Activated CD4-positive, alpha-beta T cell treated with anti-CD3 and anti-CD28 coated beads, Interleukin-2, amount 50 U/mL, for 48 hours (primary cell): ENCODE measurements around the gene BRD8.
"Not testable (repeated sequence)": the region's sequence is repeated elsewhere in the genome, so short reads cannot be mapped to it uniquely, and the experiment has no call there.

Experiments used
- DNase-seq, 2 experiments: peaks; one replicate each; pipeline ENCODE4 v3.0.0-alpha.2; 2020

The BRD8 gene

DNA sequence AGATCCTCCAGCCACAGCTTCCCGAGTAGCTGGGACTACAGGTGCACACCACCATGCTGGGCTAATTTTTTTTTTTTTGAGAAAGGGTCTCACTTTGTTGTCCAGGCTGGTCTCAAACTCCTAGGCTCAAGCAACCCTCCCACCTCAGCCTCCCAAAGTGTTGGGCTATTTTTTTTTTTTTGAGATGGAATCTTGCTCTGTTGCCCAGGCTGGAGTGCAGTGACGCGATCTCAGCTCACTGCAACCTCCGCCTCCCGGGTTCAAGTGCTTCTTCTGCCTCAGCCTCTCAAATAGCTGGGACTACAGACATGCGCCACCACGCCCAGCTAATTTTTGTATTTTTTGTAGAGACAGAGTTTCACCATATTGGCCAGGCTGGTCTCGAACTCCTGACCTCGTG is 22.5 kb downstream of the BRD8 start:
- DNase-seq, result not testable (repeated sequence)

DNA sequence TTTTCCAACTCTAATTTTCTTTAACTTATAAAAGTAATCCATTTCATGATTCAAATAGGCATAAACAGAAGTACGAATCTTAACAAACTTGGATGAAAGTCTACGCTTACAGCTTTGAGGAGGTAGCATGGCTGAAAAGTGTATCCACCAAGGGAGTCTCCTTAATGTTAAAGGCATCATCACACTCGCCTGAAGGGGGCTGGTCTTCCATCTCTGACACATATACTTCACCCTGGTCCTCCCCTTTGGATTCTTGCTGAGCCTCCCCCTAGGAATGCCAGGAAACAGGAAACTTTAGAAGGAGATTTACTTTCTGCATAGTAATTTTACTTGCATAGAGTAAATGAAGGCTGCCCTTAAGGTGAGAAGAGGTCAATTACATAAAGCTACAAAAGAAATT is 28.9 kb downstream of the BRD8 start:
- DNase-seq, result no peak

DNA sequence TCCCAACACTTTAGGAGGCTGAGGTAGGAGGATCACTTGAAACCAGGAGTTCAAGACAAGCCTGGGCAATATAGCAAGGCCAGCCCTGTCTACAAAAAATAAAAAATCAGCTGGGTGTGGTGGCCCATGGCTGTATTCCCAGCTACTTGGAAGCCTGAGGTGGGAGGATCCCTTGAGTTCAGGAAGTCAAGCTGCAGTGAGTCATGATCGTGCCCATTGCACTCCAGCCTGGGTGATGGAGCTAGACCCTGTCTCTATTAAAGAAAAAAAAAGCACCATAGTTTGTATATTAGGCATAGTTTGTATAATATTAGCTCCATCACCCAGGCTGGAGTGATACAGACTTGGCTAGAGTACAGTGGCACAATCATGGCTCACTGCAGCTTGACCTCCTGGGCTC is 29.6 kb downstream of the BRD8 start:
- DNase-seq, result no peak

DNA sequence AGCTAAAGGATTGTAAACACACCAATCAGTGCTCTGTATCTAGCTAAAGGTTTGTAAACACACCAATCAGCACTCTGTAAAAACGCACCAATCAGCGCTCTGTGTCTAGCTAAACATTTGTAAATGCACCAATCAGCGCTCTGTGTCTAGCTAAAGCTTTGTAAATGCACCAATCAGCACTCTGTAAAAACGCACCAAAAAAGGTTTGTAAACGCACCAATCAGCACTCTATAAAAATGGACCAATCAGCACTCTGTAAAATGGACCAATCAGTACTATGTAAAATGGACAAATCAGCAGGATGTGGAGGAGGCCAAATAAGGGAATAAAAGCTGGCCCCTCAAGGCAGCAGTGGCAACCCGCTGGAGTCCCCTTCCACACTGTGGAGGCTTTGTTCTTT is 34.9 kb downstream of the BRD8 start:
- not testable (repeated sequence) for DNase-seq

- DNase-seq, result no peak
These were observed 36.7 kb downstream of the BRD8 start for GRCh38 chr5:138141734-138142133.

GRCh38 chr5:138140268-138140667 is 38.2 kb downstream of the BRD8 start:
- DNase-seq, result no peak

- no peak for DNase-seq
These were observed 38.7 kb downstream of the BRD8 start for GRCh38 chr5:138139781-138140090.

DNA sequence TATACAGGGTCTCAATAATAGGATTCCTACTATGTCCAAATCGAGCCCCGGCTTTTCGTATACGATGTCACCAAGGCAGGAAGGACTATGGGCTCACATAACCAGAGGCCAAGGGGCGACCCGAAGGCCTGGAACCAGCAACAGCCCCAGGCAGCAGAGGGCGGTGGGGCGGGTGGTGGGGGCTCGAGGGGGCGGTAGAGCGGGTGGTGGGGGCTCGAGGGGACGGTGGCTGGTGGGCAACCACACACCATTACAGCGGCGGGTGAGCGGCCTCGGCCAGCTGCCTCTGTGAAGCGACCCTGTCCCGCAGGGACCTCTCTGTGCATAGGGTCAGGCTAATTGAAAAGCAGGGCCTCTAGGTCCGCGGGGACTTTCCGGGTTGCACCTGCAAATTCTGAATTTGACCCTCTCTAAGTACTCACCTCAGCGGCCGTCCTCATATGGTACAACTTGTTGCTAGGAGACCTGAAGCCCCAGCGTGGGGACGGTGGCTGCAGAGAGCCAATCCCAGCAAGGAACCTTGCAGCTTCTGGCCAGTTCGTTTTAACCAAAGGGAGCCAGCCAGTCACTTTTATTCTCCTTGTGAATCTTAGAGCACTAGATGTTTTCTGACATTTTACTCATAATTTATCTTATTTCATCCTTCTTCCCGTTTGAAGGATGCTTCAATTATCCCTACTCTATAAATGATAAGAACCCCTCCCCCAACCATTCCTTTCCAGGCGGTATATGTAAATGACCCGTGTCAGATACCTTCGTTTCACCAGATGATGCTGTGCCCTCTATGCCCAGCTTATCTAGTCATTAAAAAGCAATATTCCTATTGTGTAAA is 39.3 kb downstream of the BRD8 start, which contains the start of gene NME5:
Gene NME5 (minus strand): TSS at position 480 of the 832 bp plus-strand sequence. CDS start 648 bp downstream, outside the sequence.
- peak in 1 of 2 experiments; percentile 7 for DNase-seq

GRCh38 chr5:138132543-138132942 is 45.9 kb downstream of the BRD8 start:
- DNase-seq, result no peak

- DNase-seq, result no peak
These were observed 49.1 kb downstream of the BRD8 start for GRCh38 chr5:138129347-138129746.

DNA sequence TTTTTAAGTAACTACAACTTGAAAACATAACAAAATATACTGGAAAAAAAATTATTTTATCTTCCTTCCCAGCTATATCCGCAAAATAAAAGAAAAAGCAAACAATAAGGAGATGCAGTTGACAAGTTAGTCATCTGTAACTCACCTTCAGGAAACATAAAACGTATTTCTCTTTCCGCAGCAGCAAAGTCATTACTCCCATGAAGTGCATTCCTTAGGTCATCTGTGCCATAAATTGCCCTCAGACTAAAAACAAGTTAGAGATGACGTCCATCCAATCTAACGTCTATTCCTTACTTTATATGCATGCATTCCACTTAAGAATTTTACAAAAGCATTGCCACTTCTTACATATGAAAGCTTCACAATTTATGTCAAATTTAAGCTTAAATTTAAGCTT is 50.1 kb downstream of the BRD8 start:
- DNase-seq, result no peak

GRCh38 chr5:138115254-138115653 is 63.2 kb downstream of the BRD8 start:
- no peak for DNase-seq

DNA sequence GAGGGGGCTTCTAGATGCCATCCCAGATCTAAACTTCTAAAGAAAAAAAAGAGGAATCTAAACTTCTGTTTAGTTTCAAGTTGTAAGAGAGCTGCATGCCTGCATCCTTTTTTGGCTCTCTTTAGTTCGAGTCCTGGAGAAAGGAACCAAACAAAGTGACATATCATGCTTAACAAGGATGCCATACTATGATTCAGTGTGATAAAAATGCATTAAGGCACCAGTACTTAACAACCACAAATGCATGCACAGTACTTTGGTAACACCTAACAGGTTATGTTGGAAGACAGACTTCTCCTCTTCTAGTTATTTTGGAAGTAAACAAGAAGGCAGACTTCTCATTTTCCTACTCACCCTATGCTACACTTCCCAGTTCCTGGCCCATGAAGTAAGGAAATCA is 66.5 kb downstream of the BRD8 start:
- DNase-seq, result no peak

GRCh38 chr5:138111181-138111580 is 67.2 kb downstream of the BRD8 start:
- DNase-seq, result no peak

- DNase-seq, result no peak
These were observed 68.0 kb downstream of the BRD8 start for GRCh38 chr5:138110266-138110963.

- no peak for DNase-seq
These were observed 68.8 kb downstream of the BRD8 start for GRCh38 chr5:138109463-138110265.

DNA sequence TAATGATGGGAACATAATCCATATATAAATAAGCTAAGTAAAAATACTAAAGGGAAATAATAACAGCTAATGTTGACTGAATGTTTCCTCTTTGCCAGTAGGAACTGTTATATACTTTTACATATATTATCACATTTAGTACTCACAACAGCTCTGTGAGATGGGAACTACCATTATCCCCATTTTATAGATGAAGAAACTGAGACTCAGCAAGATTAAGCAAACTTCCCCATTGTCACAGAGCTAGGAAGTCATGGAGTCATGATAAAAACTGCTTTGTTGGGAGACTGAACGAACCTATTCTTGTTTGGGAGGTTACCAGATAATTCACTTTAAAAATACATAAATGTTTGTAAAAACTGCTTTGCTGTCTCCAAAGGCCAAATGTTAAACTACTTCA is 71.2 kb downstream of the BRD8 start:
- DNase-seq, result no peak

DNA sequence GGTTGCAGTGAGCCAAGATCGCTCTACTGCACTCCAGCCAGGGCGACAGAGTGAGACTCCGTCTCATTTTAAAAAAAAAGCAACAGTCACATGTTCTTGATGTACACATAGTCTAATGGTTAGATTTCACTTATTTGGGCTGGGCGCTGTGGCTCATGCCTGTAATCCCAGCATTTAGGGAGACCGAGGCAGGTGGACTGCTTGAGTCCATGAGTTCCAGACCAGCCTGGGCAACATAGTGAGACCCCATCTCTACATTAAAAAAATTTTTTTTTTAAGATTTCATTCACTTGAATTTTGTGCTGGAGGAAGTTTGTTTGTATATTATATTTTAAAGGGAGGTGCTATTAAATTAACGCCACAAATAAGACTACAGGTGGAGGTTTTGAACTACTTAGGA is 72.7 kb downstream of the BRD8 start:
- no peak for DNase-seq

GRCh38 chr5:138103319-138103637 is 75.2 kb downstream of the BRD8 start:
- no peak for DNase-seq

- no peak for DNase-seq
These were observed 75.7 kb downstream of the BRD8 start for GRCh38 chr5:138102454-138103318.

DNA sequence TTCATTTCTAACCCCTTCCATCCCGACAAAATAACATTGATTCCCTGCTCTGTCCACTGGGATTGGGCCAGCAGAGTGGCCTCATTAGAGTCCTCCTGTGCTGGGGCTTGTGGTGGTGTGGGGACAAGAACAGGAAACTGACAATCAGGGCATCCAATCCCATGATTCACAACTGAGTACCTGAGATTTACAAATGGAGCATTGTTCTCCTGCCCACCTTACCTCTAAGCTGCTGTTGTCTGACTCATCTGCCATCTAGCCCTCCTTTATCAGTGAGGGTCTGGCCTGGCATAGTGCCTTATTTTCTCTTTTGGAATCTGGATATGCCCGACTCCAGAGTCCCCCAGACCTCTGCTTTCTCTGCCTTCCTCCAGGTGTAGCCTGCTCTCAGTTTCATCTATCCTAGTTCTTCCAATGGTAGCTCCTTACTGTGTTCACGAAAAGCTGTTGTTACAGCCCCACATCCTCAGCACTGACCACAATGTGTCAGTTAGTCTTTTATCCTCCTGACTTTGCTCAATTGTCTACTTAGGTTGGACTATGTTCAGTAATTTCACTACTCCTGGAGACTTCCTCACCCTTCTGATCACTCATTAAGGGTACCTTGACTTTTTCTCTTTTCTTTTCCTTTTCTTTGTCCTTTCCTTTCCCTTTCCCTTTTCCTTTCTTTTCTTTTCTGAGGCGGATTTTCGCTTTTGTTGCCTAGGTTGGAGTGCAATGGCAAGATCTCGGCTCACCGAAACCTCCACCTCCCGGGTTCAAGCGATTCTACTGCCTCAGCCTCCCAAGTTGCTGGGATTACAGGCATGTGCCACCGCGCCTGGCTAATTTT is 81.2 kb downstream of the BRD8 start:
- no peak for DNase-seq

GRCh38 chr5:138096363-138096762 is 82.1 kb downstream of the BRD8 start:
- DNase-seq, result no peak
